HG03064 (cell line): ENCODE results near the gene TRNT1.
A peak's percentile ranks its signal among the peaks of the same experiment; 100 is the strongest.

Experiments
- ATAC-seq: cut with Tn5 transposase; IDR thresholded peaks from one replicate; pipeline ENCODE4 v1.9.1; 2021; ENCODE audit warnings: low read depth; ENCODE audit not compliant: unreplicated experiment

Gene TRNT1

DNA sequence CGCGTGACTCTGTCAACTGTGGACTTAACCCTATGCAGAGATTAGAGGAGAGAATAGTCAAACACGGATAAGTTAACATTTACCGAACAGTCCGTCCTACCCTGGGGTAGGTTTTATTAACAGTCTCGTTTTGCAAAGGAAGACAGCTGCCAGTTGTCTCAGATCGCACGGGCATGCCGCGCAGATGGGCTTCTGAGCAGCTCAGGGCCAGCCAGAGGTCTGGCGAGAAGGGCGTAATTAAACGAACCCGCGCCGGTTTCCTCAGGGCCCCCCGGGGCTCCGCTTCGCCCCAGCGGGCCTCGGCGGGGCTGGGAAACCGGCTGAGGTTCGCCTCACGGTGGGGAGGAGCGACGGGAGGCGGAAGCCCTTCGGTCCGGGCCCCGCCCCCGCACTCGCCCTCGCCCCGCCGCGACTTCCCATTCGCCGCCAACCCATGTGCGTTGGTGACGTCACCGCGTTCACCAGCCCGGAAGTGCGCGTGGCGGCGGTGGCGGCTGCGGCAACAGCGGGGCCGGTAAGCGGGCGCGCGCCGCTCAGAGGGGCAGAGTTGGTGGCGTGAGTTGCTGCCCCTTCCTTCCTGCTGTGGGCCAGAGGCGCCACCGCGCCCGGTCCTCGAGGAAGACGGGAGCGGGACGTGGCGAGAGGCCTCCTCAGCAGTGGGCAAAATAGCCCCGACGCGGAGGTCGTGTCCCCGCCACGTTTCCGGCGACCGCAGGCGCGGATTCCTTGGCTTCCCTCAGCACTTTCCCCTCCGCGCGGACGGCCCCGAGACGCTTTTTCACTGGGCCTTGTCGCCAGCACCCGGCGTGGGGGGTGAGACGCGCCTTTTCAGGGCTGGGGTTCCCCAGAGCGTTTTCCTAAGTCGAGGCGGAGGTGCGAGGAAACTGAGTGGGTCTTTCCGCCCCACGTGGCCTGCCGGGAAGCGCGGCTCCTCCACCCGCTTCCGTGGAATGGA lies at the start of gene TRNT1:
Gene TRNT1 (plus strand): TSS at position 464 of the 955 bp plus-strand sequence. CDS start 2,101 bp downstream, outside the sequence.
- peak; percentile 99 for ATAC-seq

GRCh38 chr3:3080309-3080708 lies 46.4 kb upstream of the TRNT1 start:
- no peak for ATAC-seq

GRCh38 chr3:3081381-3082233 lies 45.1 kb upstream of the TRNT1 start:
- ATAC-seq, result peak; percentile 44

- peak; percentile 88 for ATAC-seq
Observed at GRCh38 chr3:3082234-3082924, 44.4 kb upstream of the TRNT1 start.

DNA sequence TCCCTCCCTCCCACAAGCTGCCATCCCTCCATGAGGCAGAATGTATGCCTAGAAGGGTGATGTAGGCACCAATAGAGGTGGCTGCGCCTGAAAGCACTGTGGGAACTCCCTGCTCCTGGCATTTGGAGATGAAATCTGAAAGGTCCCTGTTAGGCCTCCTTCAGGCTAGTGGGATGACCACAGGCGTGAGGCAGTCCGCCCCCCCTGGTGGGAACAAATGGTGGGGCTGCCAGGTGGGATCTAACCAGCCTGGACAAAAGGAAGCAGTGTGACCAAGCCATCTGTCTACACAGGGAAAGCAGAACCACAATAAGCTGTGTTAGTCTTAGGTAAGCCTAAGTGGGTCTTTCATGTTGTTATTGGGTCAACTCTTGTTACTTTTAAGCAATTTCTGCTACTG lies 41.9 kb upstream of the TRNT1 start:
- ATAC-seq, result no peak

- peak; percentile 26 for ATAC-seq
Observed at GRCh38 chr3:3085782-3086181, 41.0 kb upstream of the TRNT1 start.

DNA sequence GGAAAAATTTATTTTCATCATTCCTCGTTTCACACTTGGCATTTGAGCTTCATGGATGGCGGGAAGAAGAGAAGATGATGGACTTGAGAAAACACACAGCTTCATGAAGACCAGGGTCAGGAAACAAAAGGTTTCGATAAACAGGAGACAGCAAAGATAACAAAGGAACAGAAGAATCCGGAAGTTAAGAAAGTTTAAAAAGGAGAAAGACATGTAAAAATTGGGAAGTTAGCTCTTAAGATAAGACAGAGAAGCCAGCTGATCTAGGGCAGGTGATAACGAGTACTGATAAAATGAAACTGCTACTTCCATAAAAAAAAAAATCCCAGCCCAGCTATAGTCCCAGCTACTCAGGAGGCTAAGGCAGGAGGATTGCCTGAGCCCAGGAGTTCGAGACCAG lies 40.5 kb upstream of the TRNT1 start:
- ATAC-seq, result no peak

DNA sequence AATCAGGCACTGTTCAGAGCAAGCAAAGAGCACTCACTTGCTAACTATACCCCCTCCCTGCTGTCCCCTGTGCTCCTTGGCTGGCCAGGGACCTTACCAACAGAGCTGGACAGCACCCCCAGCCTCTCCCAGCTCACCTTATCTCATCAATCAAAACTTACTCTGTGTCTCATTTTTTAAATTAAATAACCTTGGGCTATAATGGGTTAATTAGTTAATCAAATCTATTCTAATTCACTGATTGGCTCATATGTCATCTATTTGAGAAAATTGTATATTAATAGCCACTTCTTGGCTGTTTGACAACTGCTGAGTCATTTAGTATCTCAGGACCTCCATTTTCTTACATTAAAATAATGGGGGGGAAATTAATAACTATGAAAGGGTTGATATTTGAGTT lies 39.5 kb upstream of the TRNT1 start:
- ATAC-seq, result no peak

- no peak for ATAC-seq
Observed at GRCh38 chr3:3087716-3088465, 38.8 kb upstream of the TRNT1 start.

DNA sequence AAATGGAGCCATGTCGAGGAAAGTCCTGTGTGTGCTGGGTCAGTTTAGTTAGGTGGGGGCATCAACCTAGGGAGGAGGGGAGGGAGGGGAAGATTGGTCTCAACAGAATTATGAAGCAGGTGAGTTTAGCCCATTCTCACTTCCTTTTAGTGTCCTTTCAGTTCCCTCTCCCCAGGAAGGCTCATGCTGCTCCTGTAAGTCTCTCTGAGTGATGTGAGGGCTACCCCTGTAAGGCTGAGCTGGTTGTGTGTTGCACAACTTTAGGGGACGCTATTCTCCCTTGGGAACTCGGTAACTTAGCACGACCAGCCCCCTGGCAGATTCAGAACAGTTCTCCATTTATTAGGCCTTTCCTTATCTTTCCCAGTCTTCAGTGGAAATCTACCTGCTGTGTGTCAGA lies 37.7 kb upstream of the TRNT1 start:
- peak; percentile 92 for ATAC-seq

- no peak for ATAC-seq
Observed at GRCh38 chr3:3097958-3098357, 28.8 kb upstream of the TRNT1 start.

GRCh38 chr3:3101660-3102458 lies 24.9 kb upstream of the TRNT1 start:
- peak; percentile 66 for ATAC-seq

- no peak for ATAC-seq
Observed at GRCh38 chr3:3102751-3103150, 24.0 kb upstream of the TRNT1 start.

- ATAC-seq, result no peak
Observed at GRCh38 chr3:3105246-3105645, 21.5 kb upstream of the TRNT1 start.

DNA sequence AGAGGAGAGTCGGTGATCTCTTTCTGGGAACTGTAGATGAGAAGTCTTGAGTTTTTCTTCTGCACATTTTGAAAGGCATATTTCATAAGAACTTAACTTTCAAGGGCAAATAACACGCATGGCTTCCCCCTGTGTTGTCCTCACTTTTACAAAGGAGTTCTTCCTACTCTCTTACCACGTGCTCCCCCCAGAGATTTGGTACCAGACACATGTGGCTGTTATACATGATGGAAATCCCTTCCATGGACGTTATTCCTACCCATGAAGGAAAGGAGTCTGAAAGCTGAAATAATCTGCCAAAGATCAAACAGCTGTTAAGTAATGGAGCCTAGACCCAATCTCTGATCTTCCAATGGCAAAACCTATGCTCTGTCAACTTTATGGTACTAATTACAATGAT lies 20.9 kb upstream of the TRNT1 start:
- no peak for ATAC-seq

GRCh38 chr3:3107181-3107580 lies 19.6 kb upstream of the TRNT1 start:
- no peak for ATAC-seq

- no peak for ATAC-seq
Observed at GRCh38 chr3:3107858-3108257, 18.9 kb upstream of the TRNT1 start.

DNA sequence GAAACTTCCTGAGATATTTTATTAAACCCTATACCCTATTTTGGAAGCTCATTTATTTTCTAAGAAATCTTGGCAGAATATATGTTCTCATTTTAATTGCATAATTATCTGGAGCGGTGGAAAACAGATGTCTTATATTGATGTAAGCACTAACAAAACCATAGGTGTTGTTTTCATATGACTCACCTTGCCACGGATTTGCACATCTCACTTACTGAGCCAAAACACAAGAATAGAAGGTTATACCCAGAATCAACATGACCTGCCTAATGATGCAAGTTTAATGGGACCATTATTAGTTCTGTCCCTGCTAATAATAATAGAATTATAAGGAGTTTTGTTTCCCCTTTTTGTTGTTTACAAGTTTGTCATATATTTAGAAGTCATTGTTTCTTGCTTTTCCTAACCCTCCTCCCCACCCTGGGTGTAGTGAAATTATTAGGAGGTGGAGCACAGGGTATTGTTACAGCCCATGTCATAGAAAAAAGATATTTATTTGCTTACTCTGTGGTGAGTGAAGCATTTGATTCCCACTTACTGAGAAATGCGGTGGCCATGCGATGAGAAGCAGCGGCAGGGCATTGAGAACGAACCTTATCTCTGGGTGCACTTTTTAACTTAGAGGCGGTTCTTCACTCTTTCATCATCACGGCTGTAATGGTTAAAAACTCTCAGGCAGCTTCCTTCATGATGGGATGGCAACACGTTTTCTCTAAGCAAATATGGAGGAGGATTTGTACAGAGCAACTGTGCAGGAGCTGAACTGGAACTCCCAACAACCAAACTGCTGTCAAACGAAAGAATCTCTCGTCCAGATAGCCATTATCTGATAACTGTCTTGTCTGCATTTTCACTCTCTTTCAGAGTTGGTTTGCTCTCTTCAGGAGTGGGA lies 17.1 kb upstream of the TRNT1 start:
- ATAC-seq, result peak; percentile 69
